NCI-H1694 (cell line): ENCODE data around the gene R3HCC1L.

Source experiments
- DNase-seq: peaks from one replicate; lab custom pipeline; 2025; lab: John Stamatoyannopoulos, UW

R3HCC1L gene

DNA sequence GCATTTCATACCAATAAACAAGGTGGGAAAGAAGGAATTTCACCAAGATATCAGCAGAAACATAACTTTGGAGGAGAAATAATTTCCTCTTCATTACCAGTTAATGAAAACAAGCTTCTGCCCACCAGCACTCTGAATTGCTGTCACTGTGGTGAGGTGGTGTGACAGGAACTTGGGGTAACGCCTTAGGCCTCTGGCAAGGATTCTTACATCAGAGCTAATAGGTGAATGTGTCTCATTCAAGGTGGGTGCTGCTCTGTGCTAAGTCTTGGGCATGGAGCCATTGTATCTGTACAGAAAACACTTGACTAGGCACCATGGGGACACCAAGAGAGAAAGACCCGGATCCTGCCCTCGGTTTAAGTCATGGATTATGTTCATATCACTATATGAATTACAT, 141.9 kb downstream of the R3HCC1L start:
- DNase-seq: no peak

- DNase-seq: no peak
Measured at GRCh38 chr10:98285416-98285815, 151.0 kb downstream of the R3HCC1L start.

GRCh38 chr10:98286419-98286818, 152.0 kb downstream of the R3HCC1L start:
- DNase-seq: no peak

- DNase-seq: no peak
Measured at GRCh38 chr10:98287321-98287720, 152.9 kb downstream of the R3HCC1L start.

DNA sequence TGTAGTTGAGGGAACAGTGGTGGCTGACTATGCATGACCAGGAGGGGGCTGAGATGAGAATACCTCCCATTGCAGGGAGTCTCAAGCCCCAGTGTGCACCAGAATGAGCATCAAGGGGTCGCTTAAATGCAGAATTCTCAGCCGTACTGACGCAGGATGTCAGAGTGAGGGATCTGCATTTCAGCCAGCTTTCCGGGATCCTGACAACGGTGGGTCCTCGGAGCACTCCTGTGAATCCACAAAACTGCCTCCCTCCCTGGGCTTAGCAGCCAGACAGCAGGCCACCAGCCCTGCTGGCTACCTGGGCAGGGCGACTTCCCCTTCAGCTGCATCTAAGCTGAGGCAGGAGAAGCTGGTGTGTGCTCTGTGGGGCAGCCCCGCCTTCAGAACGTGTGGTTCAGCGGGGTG, 155.3 kb downstream of the R3HCC1L start:
- no peak for DNase-seq

- no peak for DNase-seq
Measured at GRCh38 chr10:98292971-98293370, 158.5 kb downstream of the R3HCC1L start.

DNA sequence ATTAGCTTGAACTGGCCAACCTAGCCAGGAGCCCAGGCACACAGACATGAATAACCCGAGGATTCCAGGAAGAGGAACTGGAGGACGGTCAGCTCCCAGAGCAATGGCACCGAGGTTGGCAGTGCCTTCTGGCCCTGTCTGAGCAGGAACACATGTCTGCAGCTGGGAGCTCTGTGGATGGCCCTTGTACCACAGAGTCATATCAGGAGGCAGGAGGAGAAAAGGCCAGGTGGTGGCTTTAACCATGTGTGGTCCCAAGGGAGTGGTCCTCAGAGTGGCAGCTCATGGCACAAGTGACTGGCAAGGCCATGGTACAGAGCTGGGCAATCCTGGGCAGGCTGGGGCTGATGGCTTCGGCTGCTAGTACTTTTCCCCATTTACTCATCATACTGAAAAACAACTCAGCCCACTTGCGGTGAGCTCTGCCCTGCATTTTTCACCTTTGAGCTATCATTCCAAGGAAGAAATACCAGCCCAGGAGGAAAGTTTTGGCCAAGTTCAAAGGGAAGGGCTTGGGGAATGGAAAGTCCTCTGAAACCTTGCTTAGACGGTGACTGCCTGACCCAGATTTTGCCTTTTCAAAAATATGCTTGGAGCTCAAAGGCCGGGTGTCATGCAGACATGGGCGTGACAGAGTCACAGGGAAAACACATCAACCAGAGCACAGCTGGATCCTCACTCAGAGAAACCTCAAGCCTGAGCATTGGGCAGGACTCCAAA, 159.3 kb downstream of the R3HCC1L start:
- DNase-seq: peak; percentile 54

DNA sequence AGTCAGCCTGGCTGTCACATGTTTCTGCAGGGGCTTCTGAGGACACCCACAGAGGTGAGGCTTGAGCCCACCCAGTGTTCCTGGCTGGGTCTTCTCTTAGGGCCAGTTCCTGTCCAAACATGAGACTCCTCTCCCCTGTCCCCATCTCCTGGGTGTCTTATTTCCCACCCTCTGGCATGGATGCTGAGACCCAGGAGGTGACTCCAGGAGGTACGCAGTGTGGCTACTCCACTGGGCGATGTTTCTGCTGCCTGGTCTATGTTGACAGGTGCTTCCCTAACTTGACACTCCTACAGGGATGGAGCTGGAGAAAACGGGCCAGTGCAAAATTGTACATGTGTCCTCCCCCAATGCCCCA, 159.8 kb downstream of the R3HCC1L start:
- DNase-seq: no peak
